ENCODE data around the gene SETD2. TPM values are rescaled to one million over a fixed set of nuclear protein-coding genes. Genes with fewer than 3 reads are reported as not detected.
"Not testable (repeated sequence)": the region's sequence is repeated elsewhere in the genome, so short reads cannot be mapped to it uniquely, and the experiment has no call there.

SETD2 gene
- total RNA-seq, 4 donors from 2014 or later, result 70.3 to 92.1 (median 87.3) TPM

GRCh38 chr3:47117807-47118364, 46.0 kb downstream of the SETD2 start:
- Histone ChIP-seq H3K9me3 (no peaks in the 10 kb centered on the region), H3K27me3 (no peaks in the 10 kb centered on the region), H3K4me3 (no peak overlapping the region), H3K27ac (no peak overlapping the region), H3K4me1 (no peaks in the 10 kb centered on the region), H3K36me3 (no peaks in the 10 kb centered on the region)
- intact Hi-C loops (cut with DNase I; ENCODE audit: low total_unique reads), result no loop called here
- DNase-seq, result no peak
- TF ChIP-seq CTCF (IDR thresholded peaks at IDR 0.05) (no peak), POLR2A (IDR thresholded peaks at IDR 0.05) (no peak)

- H3K27me3 ChIP-seq; intact Hi-C loops (cut with DNase I; ENCODE audit: low total_unique reads); H3K4me3 ChIP-seq; H3K36me3 ChIP-seq; DNase-seq; H3K4me1 ChIP-seq; H3K9me3 ChIP-seq; H3K27ac ChIP-seq: not testable (repeated sequence)
Observed at GRCh38 chr3:47115524-47115923, 48.4 kb downstream of the SETD2 start.

GRCh38 chr3:47113669-47114365, 50.1 kb downstream of the SETD2 start:
- H3K9me3 ChIP-seq, result no peaks in the 10 kb centered on the region
- H3K36me3 ChIP-seq, result no peaks in the 10 kb centered on the region
- TF ChIP-seq CTCF (IDR thresholded peaks at IDR 0.05) (no peak), POLR2A (IDR thresholded peaks at IDR 0.05) (no peak)
- no peak overlapping the region for H3K4me3 ChIP-seq
- H3K27me3 ChIP-seq, result no peaks in the 10 kb centered on the region
- intact Hi-C loops (cut with DNase I; ENCODE audit: low total_unique reads), result no loop called here
- H3K27ac ChIP-seq, result no peak overlapping the region
- DNase-seq, result no peak
- H3K4me1 ChIP-seq, result no peaks in the 10 kb centered on the region

- no peaks in the 10 kb centered on the region for H3K27me3 ChIP-seq
- no peak overlapping the region for H3K27ac ChIP-seq
- TF ChIP-seq CTCF (IDR thresholded peaks at IDR 0.05) (no peak), POLR2A (IDR thresholded peaks at IDR 0.05) (no peak)
- no peaks in the 10 kb centered on the region for H3K9me3 ChIP-seq
- no peak for DNase-seq
- no peaks in the 10 kb centered on the region for H3K36me3 ChIP-seq
- intact Hi-C loops (cut with DNase I; ENCODE audit: low total_unique reads), result no loop called here
- no peak overlapping the region for H3K4me3 ChIP-seq
- H3K4me1 ChIP-seq, result no peaks in the 10 kb centered on the region
Observed at GRCh38 chr3:47112997-47113396, 50.9 kb downstream of the SETD2 start.

- TF ChIP-seq POLR2A (IDR thresholded peaks at IDR 0.05), result no peak
- TF ChIP-seq CTCF (IDR thresholded peaks at IDR 0.05), result no peak
- Histone ChIP-seq H3K36me3 (no peaks in the 10 kb centered on the region), H3K27me3 (no peaks in the 10 kb centered on the region), H3K4me1 (no peaks in the 10 kb centered on the region), H3K4me3 (no peak overlapping the region), H3K27ac (no peak overlapping the region), H3K9me3 (no peaks in the 10 kb centered on the region)
- DNase-seq, result no peak
- intact Hi-C loops (cut with DNase I; ENCODE audit: low total_unique reads), result no loop called here
Observed at GRCh38 chr3:47109393-47109792, 54.5 kb downstream of the SETD2 start.

Measured in uterus (tissue), 4 donors.